ENCODE results near the gene MCM3AP. TPM values are rescaled to one million over a fixed set of nuclear protein-coding genes. Genes with fewer than 3 reads are reported as not detected.

Gene MCM3AP
- total and polyA plus RNA-seq, 9 of the 15 experiments (the other 6 are each of a cell fraction or from before 2014, with no cell fraction given): 6.5 to 179 (median 69.6) TPM

- TF ChIP-seq MYC (IDR thresholded peaks at IDR 0.05; ENCODE audit: low read depth, low read length): peak; percentile 79
- no peak; the same call in 1 of the 2 replicates for TF ChIP-seq MYC (CRISPR knock-in tag; IDR thresholded peaks at IDR 0.05; ENCODE audit: borderline replicate concordance, low read depth)
- peak; percentile 82 for TF ChIP-seq PHF20 (IDR thresholded peaks at IDR 0.05; ENCODE audit: partially characterized antibody)
- peak; percentile 91 for TF ChIP-seq NFRKB (IDR thresholded peaks at IDR 0.05; ENCODE audit: low read depth)
- no peak for TF ChIP-seq ZZZ3 (IDR thresholded peaks at IDR 0.05)
- peak; percentile 52 for TF ChIP-seq HDAC2 (IDR thresholded peaks at IDR 0.05)
- TF ChIP-seq ELK3 (CRISPR knock-in tag; IDR thresholded peaks at IDR 0.05): no peak
- peak; percentile 94 for TF ChIP-seq FOXM1 (IDR thresholded peaks at IDR 0.05; ENCODE audit: low read depth)
- TF ChIP-seq FOXM1 (CRISPR knock-in tag; IDR thresholded peaks at IDR 0.05; ENCODE audit: low read depth): peak; percentile 93; the same call in 1 of the 2 replicates
- no peak for TF ChIP-seq ZNF277 (CRISPR knock-in tag; IDR thresholded peaks at IDR 0.05; ENCODE audit: borderline replicate concordance)
- TF ChIP-seq, protein P1, sequence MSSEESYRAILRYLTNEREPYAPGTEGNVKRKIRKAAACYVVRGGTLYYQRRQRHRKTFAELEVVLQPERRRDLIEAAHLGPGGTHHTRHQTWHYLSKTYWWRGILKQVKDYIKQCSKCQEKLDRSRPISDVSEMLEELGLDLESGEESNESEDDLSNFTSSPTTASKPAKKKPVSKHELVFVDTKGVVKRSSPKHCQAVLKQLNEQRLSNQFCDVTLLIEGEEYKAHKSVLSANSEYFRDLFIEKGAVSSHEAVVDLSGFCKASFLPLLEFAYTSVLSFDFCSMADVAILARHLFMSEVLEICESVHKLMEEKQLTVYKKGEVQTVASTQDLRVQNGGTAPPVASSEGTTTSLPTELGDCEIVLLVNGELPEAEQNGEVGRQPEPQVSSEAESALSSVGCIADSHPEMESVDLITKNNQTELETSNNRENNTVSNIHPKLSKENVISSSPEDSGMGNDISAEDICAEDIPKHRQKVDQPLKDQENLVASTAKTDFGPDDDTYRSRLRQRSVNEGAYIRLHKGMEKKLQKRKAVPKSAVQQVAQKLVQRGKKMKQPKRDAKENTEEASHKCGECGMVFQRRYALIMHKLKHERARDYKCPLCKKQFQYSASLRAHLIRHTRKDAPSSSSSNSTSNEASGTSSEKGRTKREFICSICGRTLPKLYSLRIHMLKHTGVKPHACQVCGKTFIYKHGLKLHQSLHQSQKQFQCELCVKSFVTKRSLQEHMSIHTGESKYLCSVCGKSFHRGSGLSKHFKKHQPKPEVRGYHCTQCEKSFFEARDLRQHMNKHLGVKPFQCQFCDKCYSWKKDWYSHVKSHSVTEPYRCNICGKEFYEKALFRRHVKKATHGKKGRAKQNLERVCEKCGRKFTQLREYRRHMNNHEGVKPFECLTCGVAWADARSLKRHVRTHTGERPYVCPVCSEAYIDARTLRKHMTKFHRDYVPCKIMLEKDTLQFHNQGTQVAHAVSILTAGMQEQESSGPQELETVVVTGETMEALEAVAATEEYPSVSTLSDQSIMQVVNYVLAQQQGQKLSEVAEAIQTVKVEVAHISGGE (CRISPR knock-in tag; IDR thresholded peaks at IDR 0.05): peak in 1 of 3 experiments; percentile 4; a peak in 1 of 6 replicates
- no peak for TF ChIP-seq BCOR (IDR thresholded peaks at IDR 0.05)
- TF ChIP-seq SIRT6 (IDR thresholded peaks at IDR 0.05; ENCODE audit: low read depth, low read length): no peak
- no peak for TF ChIP-seq PTTG1 (tag; IDR thresholded peaks at IDR 0.05; ENCODE audit: low read depth)
- TF ChIP-seq ETV1 (tag; conservative IDR thresholded peaks at IDR 0.05; ENCODE audit: low read depth): peak; percentile 43
- peak; percentile 92 for TF ChIP-seq SMARCA5 (IDR thresholded peaks at IDR 0.05)
- TF ChIP-seq PREB (CRISPR knock-in tag; IDR thresholded peaks at IDR 0.05): no peak
- TF ChIP-seq RBFOX2 (IDR thresholded peaks at IDR 0.05; ENCODE audit: low read depth, low read length): peak; percentile 99
- peak; percentile 70; the same call in 1 of the 2 replicates for TF ChIP-seq TFAP4 (CRISPR knock-in tag; IDR thresholded peaks at IDR 0.05; ENCODE audit: borderline replicate concordance)
- TF ChIP-seq HES1 (IDR thresholded peaks at IDR 0.05; ENCODE audit: low read depth): peak; percentile 92
These were observed 38.4 kb upstream of the MCM3AP start, which contains the start of the genes C21orf58 and PCNT (continued) for GRCh38 chr21:46323710-46324389.

All from K562 (cell line).